ENCODE measurements around the gene RUNX1. TPM values are rescaled to one million over a fixed set of nuclear protein-coding genes. Genes with fewer than 3 reads are reported as not detected.

RUNX1 gene
- total RNA-seq, 1 experiment from 2014 or later = 0.52 TPM

GRCh38 chr21:35045542-35046262 is 3.4 kb downstream of the RUNX1 start:
- Histone ChIP-seq H3K27ac (ENCODE audit: low read depth, low read length, poor library complexity, severe bottlenecking) (no peak overlapping the region), H3K36me3 (ENCODE audit: insufficient read depth, low read length, poor library complexity, severe bottlenecking) (no peaks in the 10 kb centered on the region), H3K4me1 (ENCODE audit: insufficient read depth, low read length, poor library complexity, severe bottlenecking) (no peaks in the 10 kb centered on the region), H3K4me3 (ENCODE audit: low read depth, low read length, poor library complexity, severe bottlenecking) (no peak overlapping the region), H3K9me3 (ENCODE audit: low read depth, low read length, poor library complexity, severe bottlenecking) (no peaks in the 10 kb centered on the region), H3K27me3 (replicated peaks; ENCODE audit: insufficient read depth, low read depth, low read length, poor library complexity) (peaks cover 62% of the 10 kb centered on the region)
- ChIA-PET CTCF (no interaction called here), POLR2A (ENCODE audit: low non-redundant PET) (no interaction called here)
- no peak for DNase-seq (ENCODE audit: low spot score)
- intact Hi-C loops (cut with micrococcal nuclease; ENCODE audit: unreplicated experiment) = no loop called here
- no TSS peak for BruUV-seq (replicated peaks)
- TF ChIP-seq, protein P1, sequence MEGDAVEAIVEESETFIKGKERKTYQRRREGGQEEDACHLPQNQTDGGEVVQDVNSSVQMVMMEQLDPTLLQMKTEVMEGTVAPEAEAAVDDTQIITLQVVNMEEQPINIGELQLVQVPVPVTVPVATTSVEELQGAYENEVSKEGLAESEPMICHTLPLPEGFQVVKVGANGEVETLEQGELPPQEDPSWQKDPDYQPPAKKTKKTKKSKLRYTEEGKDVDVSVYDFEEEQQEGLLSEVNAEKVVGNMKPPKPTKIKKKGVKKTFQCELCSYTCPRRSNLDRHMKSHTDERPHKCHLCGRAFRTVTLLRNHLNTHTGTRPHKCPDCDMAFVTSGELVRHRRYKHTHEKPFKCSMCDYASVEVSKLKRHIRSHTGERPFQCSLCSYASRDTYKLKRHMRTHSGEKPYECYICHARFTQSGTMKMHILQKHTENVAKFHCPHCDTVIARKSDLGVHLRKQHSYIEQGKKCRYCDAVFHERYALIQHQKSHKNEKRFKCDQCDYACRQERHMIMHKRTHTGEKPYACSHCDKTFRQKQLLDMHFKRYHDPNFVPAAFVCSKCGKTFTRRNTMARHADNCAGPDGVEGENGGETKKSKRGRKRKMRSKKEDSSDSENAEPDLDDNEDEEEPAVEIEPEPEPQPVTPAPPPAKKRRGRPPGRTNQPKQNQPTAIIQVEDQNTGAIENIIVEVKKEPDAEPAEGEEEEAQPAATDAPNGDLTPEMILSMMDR (conservative IDR thresholded peaks at IDR 0.05; ENCODE audit: low read depth, low read length) = no peak
- TF ChIP-seq EZH2 (IDR thresholded peaks at IDR 0.05; ENCODE audit: borderline replicate concordance, low read depth, low read length, poor library complexity, severe bottlenecking) = no peak

- CTCF ChIA-PET = no interaction called here
- no peaks in the 10 kb centered on the region for H3K4me1 ChIP-seq (ENCODE audit: insufficient read depth, low read length, poor library complexity, severe bottlenecking)
- H3K9me3 ChIP-seq (ENCODE audit: low read depth, low read length, poor library complexity, severe bottlenecking) = no peaks in the 10 kb centered on the region
- BruUV-seq (replicated peaks) = no TSS peak
- H3K4me3 ChIP-seq (ENCODE audit: low read depth, low read length, poor library complexity, severe bottlenecking) = no peak overlapping the region
- TF ChIP-seq, protein P1 (conservative IDR thresholded peaks at IDR 0.05; ENCODE audit: low read depth, low read length) = no peak
- no peak for TF ChIP-seq EZH2 (IDR thresholded peaks at IDR 0.05; ENCODE audit: borderline replicate concordance, low read depth, low read length, poor library complexity, severe bottlenecking)
- no peaks in the 10 kb centered on the region for H3K36me3 ChIP-seq (ENCODE audit: insufficient read depth, low read length, poor library complexity, severe bottlenecking)
- DNase-seq (ENCODE audit: low spot score) = no peak
- intact Hi-C loops (cut with micrococcal nuclease; ENCODE audit: unreplicated experiment) = no loop called here
- H3K27ac ChIP-seq (ENCODE audit: low read depth, low read length, poor library complexity, severe bottlenecking) = no peak overlapping the region
- POLR2A ChIA-PET (ENCODE audit: low non-redundant PET) = no interaction called here
- H3K27me3 ChIP-seq (replicated peaks; ENCODE audit: insufficient read depth, low read depth, low read length, poor library complexity) = peaks cover 60% of the 10 kb centered on the region
These were observed 4.1 kb downstream of the RUNX1 start for GRCh38 chr21:35044770-35045541.

- ChIA-PET POLR2A (ENCODE audit: low non-redundant PET) (no interaction called here), CTCF (no interaction called here)
- intact Hi-C loops (cut with micrococcal nuclease; ENCODE audit: unreplicated experiment) = no loop called here
- DNase-seq (ENCODE audit: low spot score) = no peak
- H3K36me3 ChIP-seq (ENCODE audit: insufficient read depth, low read length, poor library complexity, severe bottlenecking) = no peaks in the 10 kb centered on the region
- no TSS peak for BruUV-seq (replicated peaks)
- no peak overlapping the region for H3K27ac ChIP-seq (ENCODE audit: low read depth, low read length, poor library complexity, severe bottlenecking)
- TF ChIP-seq EZH2 (IDR thresholded peaks at IDR 0.05; ENCODE audit: borderline replicate concordance, low read depth, low read length, poor library complexity, severe bottlenecking) = no peak
- TF ChIP-seq, protein P1 (conservative IDR thresholded peaks at IDR 0.05; ENCODE audit: low read depth, low read length) = no peak
- H3K27me3 ChIP-seq (replicated peaks; ENCODE audit: insufficient read depth, low read depth, low read length, poor library complexity) = peaks cover 57% of the 10 kb centered on the region
- H3K9me3 ChIP-seq (ENCODE audit: low read depth, low read length, poor library complexity, severe bottlenecking) = no peaks in the 10 kb centered on the region
- H3K4me1 ChIP-seq (ENCODE audit: insufficient read depth, low read length, poor library complexity, severe bottlenecking) = no peaks in the 10 kb centered on the region
- H3K4me3 ChIP-seq (ENCODE audit: low read depth, low read length, poor library complexity, severe bottlenecking) = no peak overlapping the region
These were observed 5.0 kb downstream of the RUNX1 start for GRCh38 chr21:35044128-35044527.

All from A673 (cell line).